H9 (cell line): Measurements from ENCODE around the gene IFNG-AS1. TPM values are rescaled to one million over a fixed set of nuclear protein-coding genes. Genes with fewer than 3 reads are reported as not detected.

Experiments used
- DNase-seq: peaks from one replicate; pipeline ENCODE4 v3.0.0-alpha.2; 2017
- H2AFZ ChIP-seq: one replicate; pipeline ENCODE4 v1.6.1; 2013; ENCODE audit warnings: mild to moderate bottlenecking, low read length, control low read depth, moderate library complexity
- H2AK5ac ChIP-seq: 2 replicates; pipeline ENCODE4 v1.6.1; 2013; ENCODE audit warnings: low read length, control low read depth, mixed read lengths; ENCODE audit not compliant: insufficient read length
- H2BK120ac ChIP-seq: one replicate; pipeline ENCODE4 v1.6.1; 2013; ENCODE audit warnings: low read depth, mild to moderate bottlenecking, low read length, control low read depth, inconsistent platforms; ENCODE audit not compliant: poor library complexity, severe bottlenecking
- H2BK12ac ChIP-seq: 2 replicates; pipeline ENCODE4 v1.6.1; 2013; ENCODE audit warnings: low read length, control low read depth, mixed read lengths, low read depth; ENCODE audit not compliant: insufficient read length
- H2BK15ac ChIP-seq: 2 replicates; pipeline ENCODE4 v1.6.1; 2013; ENCODE audit warnings: low read depth, low read length, control low read depth
- H2BK20ac ChIP-seq: one replicate; pipeline ENCODE4 v1.6.1; 2013; ENCODE audit warnings: low read depth, mild to moderate bottlenecking, low read length, control low read depth, inconsistent platforms; ENCODE audit not compliant: poor library complexity, severe bottlenecking
- H2BK5ac ChIP-seq: 2 replicates; pipeline ENCODE4 v1.6.1; 2013; ENCODE audit warnings: low read length, control low read depth, mixed read lengths; ENCODE audit not compliant: insufficient read length
- H3K14ac ChIP-seq: 2 replicates; pipeline ENCODE4 v1.6.1; 2013; ENCODE audit warnings: low read length, control low read depth; ENCODE audit not compliant: insufficient read depth
- H3K18ac ChIP-seq: 2 replicates; pipeline ENCODE4 v1.6.1; 2013; ENCODE audit warnings: low read depth, mild to moderate bottlenecking, mixed read lengths, low read length, control low read depth; ENCODE audit not compliant: insufficient read length
- H3K23ac ChIP-seq: 2 replicates; pipeline ENCODE4 v1.6.1; 2013; ENCODE audit warnings: low read length, control low read depth, mixed read lengths, low read depth; ENCODE audit not compliant: insufficient read length
- H3K23me2 ChIP-seq: 2 replicates; pipeline ENCODE4 v1.6.1; 2013; ENCODE audit warnings: low read depth, mild to moderate bottlenecking, mixed read lengths, low read length, control low read depth; ENCODE audit not compliant: insufficient read length, poor library complexity, severe bottlenecking
- H3K27ac ChIP-seq: 2 replicates; pipeline ENCODE4 v1.5.1; 2013; ENCODE audit warnings: low read length, control low read depth, mixed read lengths, low read depth; ENCODE audit not compliant: insufficient read length
- H3K27me3 ChIP-seq: 2 replicates; pipeline ENCODE4 v1.6.1; 2013; ENCODE audit warnings: low read length, control low read depth, inconsistent platforms; ENCODE audit not compliant: insufficient read depth
- H3K4ac ChIP-seq: 2 replicates; pipeline ENCODE4 v1.6.1; 2013; ENCODE audit warnings: low read depth, mild to moderate bottlenecking, control low read depth, inconsistent platforms, low read length, moderate library complexity
- H3K4me1 ChIP-seq: 2 replicates; pipeline ENCODE4 v1.6.1; 2013; ENCODE audit warnings: low read length, control low read depth, inconsistent platforms; ENCODE audit not compliant: insufficient read depth
- H3K4me2 ChIP-seq: 2 replicates; pipeline ENCODE4 v1.6.1; 2013; ENCODE audit warnings: low read length, control low read depth, mixed read lengths; ENCODE audit not compliant: insufficient read length, insufficient read depth
- H3K56ac ChIP-seq: 2 replicates; pipeline ENCODE4 v1.6.1; 2013; ENCODE audit warnings: low read depth, mild to moderate bottlenecking, mixed read lengths, low read length, control low read depth; ENCODE audit not compliant: insufficient read length
- H3K79me1 ChIP-seq: 2 replicates; pipeline ENCODE4 v1.6.1; 2013; ENCODE audit warnings: low read depth, mild to moderate bottlenecking, moderate library complexity, low read length, control low read depth, inconsistent platforms; ENCODE audit not compliant: insufficient read depth, poor library complexity, severe bottlenecking
- H3K79me2 ChIP-seq: 2 replicates; pipeline ENCODE4 v1.6.1; 2013; ENCODE audit warnings: low read length, control low read depth, inconsistent platforms; ENCODE audit not compliant: insufficient read depth
- H3K9ac ChIP-seq: 2 replicates; pipeline ENCODE4 v1.6.1; 2013; ENCODE audit warnings: low read length, control low read depth, mixed read lengths; ENCODE audit not compliant: insufficient read length; ENCODE audit errors: extremely low read depth
- H3K9me3 ChIP-seq: one replicate; pipeline ENCODE4 v1.6.1; 2013; ENCODE audit warnings: low read depth, low read length, inconsistent platforms; ENCODE audit not compliant: control insufficient read depth
- H3T11ph ChIP-seq: one replicate; pipeline ENCODE4 v1.6.1; 2013; ENCODE audit warnings: mild to moderate bottlenecking, low read length, control low read depth, inconsistent platforms
- H4K20me1 ChIP-seq: one replicate; pipeline ENCODE4 v1.6.1; 2013; ENCODE audit not compliant: control insufficient read depth, insufficient read length, insufficient read depth
- H4K5ac ChIP-seq: 2 replicates; pipeline ENCODE4 v1.6.1; 2013; ENCODE audit warnings: low read depth, mild to moderate bottlenecking, mixed read lengths, low read length, control low read depth; ENCODE audit not compliant: insufficient read length
- H4K8ac ChIP-seq: replicated peaks from 2 replicates; pipeline ENCODE4 v1.6.1; 2013; ENCODE audit warnings: low read length, control low read depth, mixed read lengths, low read depth; ENCODE audit not compliant: insufficient read length
- H4K91ac ChIP-seq: 2 replicates; pipeline ENCODE4 v1.6.1; 2013; ENCODE audit warnings: low read depth, mild to moderate bottlenecking, moderate library complexity, mixed read lengths, low read length, control low read depth; ENCODE audit not compliant: insufficient read length
- H3K27ac Mint-ChIP-seq, 3 experiments: 2 replicates in 2 of 3; 3 replicates in 1 of 3; pipeline ENCODE4 v1.8.0; 2020 to 2021; ENCODE audit warnings: mixed read lengths in 3 of 3, mild to moderate bottlenecking in 1 of 3, moderate library complexity in 1 of 3
- H3K27me3 Mint-ChIP-seq: 2 replicates; pipeline ENCODE4 v1.8.0; 2021; ENCODE audit warnings: low read depth, mild to moderate bottlenecking, moderate library complexity, mixed read lengths
- H3K36me3 Mint-ChIP-seq, 3 experiments: 2 replicates in 2 of 3; 3 replicates in 1 of 3; pipeline ENCODE4 v1.8.0; 2020 to 2021; ENCODE audit warnings: low read depth in 3 of 3, mixed read lengths in 3 of 3; ENCODE audit not compliant: insufficient read depth in 1 of 3
- H3K4me1 Mint-ChIP-seq, 2 experiments: 2 replicates each; pipeline ENCODE4 v1.8.0; 2020; ENCODE audit warnings: mixed read lengths in 2 of 2
- H3K4me3 Mint-ChIP-seq, 2 experiments: 2 replicates in 1 of 2; 3 replicates in 1 of 2; pipeline ENCODE4 v1.8.0; 2020 to 2021; ENCODE audit warnings: mild to moderate bottlenecking in 2 of 2, mixed read lengths in 2 of 2, moderate library complexity in 1 of 2
- H3K9me3 Mint-ChIP-seq, 2 experiments: 2 replicates in 1 of 2; 3 replicates in 1 of 2; pipeline ENCODE4 v1.8.0; 2020; ENCODE audit warnings: mild to moderate bottlenecking in 2 of 2, mixed read lengths in 2 of 2, moderate library complexity in 1 of 2
- CTCF ChIP-seq: fragments of 200-600 bp; sonication (generic); conservative IDR thresholded peaks from 3 replicates; pipeline ENCODE4 v1.8.0; 2021; ENCODE audit warnings: antibody characterized with exemption, mild to moderate bottlenecking
- WGBS: extraction: QIAGEN DNeasy Blood & Tissue Kit; methylation state at CpG from one replicate; pipeline ENCODE4 v1.1.7; 2013; ENCODE audit warnings: missing lambda C conversion rate, low lambda C conversion rate, mixed read lengths; ENCODE audit not compliant: insufficient read length; ENCODE audit errors: extremely low coverage; 5-methylcytosine and 5-hydroxymethylcytosine counted together
- total RNA-seq: library from RNA; stranded (reverse); gene quantifications from 2 replicates; pipeline ENCODE4 v1.2.1, GENCODE V29; 2021

Gene IFNG-AS1
- total RNA-seq, 1 experiment from 2014 or later = not detected

GRCh38 chr12:68016136-68016535 is 26.9 kb downstream of the IFNG-AS1 start:
- H4K5ac ChIP-seq = no peak overlapping the region
- no peak overlapping the region for H3K27ac Mint-ChIP-seq
- no peaks in the 10 kb centered on the region for H3K27me3 ChIP-seq
- H3K27ac ChIP-seq = no peak overlapping the region
- H4K8ac ChIP-seq = no peak overlapping the region
- H3K27me3 Mint-ChIP-seq = no peaks in the 10 kb centered on the region
- H3T11ph ChIP-seq = no peak overlapping the region
- no peak overlapping the region for H4K91ac ChIP-seq
- H3K4ac ChIP-seq = no peak overlapping the region
- no peak overlapping the region for H2BK15ac ChIP-seq
- no peaks in the 10 kb centered on the region for H3K9me3 Mint-ChIP-seq
- no peak overlapping the region for H2AK5ac ChIP-seq
- no peak overlapping the region for H2BK5ac ChIP-seq
- no peak overlapping the region for H3K23ac ChIP-seq
- peaks cover 2% of the 10 kb centered on the region; the same call in 1 of the 2 replicates for H3K4me1 ChIP-seq
- no peak overlapping the region for H2BK20ac ChIP-seq
- H3K9me3 ChIP-seq = no peaks in the 10 kb centered on the region
- H3K23me2 ChIP-seq = no peaks in the 10 kb centered on the region
- no peak overlapping the region for H2BK120ac ChIP-seq
- H3K14ac ChIP-seq = no peak overlapping the region
- H3K4me1 Mint-ChIP-seq = peaks cover 4 to 6% of the 10 kb centered on the region in 2 experiments
- H3K9ac ChIP-seq = no peak overlapping the region
- H3K56ac ChIP-seq = no peak overlapping the region
- H4K20me1 ChIP-seq = no peaks in the 10 kb centered on the region
- H3K36me3 Mint-ChIP-seq = no peaks in the 10 kb centered on the region
- H2BK12ac ChIP-seq = no peak overlapping the region
- H2AFZ ChIP-seq = no peak overlapping the region
- no peak for TF ChIP-seq CTCF
- DNase-seq = no peak
- H3K4me2 ChIP-seq = no peak overlapping the region
- H3K79me1 ChIP-seq = no peaks in the 10 kb centered on the region
- no CpG with 5 or more reads among the region's 4 CpGs for WGBS
- no peaks in the 10 kb centered on the region for H3K79me2 ChIP-seq
- no peak overlapping the region for H3K18ac ChIP-seq
- H3K4me3 Mint-ChIP-seq = no peak overlapping the region
